Effector CD8-positive, alpha-beta T cell (primary cell): Measurements from ENCODE around the gene C1QTNF9.
"Not testable (repeated sequence)": the region's sequence is repeated elsewhere in the genome, so short reads cannot be mapped to it uniquely, and the experiment has no call there.

Experiments used
- DNase-seq: peaks from one replicate; lab custom pipeline; 2025; lab: John Stamatoyannopoulos, UW

Gene C1QTNF9

DNA sequence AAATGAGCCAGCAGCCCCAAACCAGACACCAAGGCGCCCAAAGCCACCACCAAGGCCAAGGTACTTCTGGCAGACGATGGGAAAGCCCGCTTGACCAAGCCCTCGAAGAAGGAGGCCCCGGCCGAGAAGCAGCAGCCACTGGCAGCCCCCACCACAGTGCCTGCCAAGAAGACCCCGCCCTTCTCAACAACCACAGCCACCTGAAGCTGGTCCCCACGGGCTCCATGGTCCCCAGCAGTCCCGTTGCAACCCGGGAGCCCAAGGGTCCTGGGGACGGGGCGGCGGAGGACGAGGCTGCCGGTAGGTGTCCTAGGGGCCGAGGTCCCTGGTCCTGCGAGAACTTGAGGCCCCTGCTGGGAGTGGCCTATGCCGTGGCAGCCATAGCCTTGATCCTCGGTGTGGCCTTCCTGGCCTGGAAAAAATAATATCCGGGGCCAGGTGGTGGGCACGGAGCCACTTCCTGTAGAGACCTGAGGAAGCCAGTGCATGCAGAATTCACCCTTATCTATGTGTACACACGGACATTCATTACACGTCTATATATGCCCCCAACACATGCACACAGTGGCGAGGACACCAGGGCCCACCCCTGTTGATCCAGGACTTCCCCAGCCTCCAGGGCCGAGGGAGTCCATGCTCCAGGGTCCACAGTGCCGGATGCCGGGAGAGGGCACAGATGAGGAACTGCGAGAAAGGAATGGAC lies 13.8 kb downstream of the C1QTNF9 start:
- DNase-seq, result no peak

DNA sequence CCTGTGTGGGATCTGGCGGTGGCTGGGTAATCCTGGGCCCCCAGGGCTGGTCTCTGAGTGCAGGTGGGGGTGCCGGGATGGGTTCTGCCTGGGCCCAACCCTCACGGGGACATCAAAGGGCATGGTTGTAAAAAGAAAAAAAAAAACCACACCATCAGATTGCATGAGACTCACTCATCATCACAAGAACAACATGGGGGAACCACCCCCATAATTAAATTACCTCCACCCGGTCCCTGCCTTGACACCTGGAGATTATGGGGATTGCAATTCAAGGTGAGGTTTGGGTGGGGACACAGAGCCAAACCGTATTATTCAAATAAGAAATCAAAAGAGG lies 14.3 kb downstream of the C1QTNF9 start:
- DNase-seq, result no peak

DNA sequence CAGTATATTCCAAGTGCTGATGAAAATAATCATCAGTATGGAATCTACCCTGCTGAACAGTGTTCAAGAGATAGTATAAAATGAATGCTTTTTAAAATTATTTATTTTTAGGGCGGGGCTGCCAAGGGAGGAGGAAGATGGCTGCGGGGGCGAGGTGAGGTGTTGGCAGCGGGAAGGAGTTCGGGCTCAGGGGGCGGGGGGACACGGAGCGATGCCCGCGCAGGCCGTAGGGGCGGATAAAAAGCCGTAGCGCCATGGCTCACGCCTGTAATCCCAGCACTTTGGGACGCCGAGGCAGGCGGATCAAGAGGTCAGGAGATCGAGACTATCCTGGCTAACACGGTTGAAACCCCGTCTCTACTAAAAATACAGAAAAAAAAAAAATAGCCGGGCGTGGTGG lies 18.2 kb downstream of the C1QTNF9 start:
- DNase-seq, result not testable (repeated sequence)

DNA sequence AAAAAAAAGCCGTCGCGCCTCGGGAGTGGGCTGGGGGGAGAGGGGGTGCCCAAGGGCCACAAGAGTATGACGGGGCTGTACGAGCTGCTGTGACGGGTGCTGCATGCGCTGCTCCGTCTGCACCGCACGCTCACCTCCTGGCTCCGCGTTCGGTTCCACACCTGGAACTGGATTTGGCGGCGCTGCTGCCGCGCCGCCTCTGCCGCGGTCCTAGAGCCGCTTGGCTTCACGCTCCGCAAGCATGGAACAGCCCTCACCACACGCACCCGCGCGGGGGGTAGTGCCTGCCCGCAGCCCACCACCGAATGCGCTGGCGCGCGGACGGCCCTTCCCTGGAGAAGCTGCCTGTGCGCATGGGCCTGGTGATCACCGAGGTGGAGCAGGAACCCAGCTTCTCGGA lies 18.8 kb downstream of the C1QTNF9 start:
- DNase-seq, result no peak

DNA sequence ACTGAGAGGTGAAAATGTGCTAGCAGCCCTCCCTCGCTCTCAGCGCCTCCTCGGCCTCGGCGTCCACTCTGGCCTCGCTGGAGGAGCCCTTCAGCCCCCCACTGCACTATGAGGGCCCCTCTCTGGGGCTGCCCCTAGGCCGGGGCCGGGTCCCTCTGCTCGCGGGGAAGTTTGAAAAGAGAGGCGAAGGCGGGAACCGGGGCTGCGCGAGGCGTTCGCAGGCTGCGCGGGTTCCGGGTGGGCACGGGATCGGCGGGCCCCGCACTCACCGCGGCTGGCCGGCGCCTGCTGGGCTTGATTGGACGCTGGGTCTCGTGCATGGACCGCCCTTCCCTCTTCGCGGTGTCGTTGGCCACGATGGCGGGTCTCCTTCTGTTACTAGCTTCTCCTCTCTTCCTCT lies 29.3 kb downstream of the C1QTNF9 start:
- no peak for DNase-seq

DNA sequence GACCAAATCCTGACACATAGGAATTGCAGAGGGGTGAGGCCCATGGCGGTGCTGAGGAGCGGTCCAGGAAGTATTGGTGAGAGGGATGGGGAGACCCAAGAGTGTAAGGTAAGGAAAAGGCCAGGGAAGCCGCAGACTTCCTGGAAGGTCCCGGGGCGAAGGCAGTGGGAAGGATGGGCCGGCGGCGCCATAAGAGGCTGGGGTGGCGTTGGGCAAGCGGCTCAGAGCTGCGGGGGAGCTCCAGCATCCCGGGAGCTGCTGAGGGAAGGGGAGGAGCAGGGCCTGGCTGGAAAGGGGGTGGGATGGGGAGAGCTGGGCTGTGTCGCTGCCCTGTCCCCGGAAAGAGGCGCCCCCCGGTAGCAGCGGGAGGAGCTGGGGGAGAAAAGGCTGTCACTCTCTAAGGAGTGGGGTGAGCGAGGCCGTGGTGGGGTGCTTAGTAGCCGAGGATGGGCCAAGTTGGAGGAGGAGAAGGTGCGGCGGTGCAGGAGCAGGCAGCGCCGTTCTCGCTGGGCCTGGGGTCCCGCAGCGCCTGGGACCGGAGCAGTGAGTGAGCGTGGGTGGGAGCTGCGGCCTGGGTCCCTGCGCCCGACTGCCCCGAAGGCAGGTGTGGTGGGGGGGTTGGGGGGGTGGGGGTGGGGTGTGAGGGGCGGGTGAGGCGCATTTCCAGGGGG lies 30.7 kb downstream of the C1QTNF9 start:
- DNase-seq, result no peak

DNA sequence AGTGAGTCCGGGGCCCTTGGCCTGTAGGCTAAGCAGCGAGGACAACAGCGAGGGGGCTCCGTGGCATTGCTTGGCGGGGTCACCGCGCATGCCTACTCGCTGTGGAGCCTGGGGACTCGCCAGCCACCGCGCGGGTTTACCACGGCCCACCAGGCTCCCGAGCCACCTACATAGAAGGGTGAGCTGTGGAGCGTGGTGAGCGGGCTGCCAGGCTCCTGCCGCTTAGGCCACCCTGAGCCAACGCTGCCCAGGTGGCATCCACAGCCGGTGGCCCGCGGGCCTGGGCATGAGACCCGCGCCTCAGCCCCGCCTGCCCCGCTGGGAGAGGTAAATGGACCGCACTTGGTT lies 31.2 kb downstream of the C1QTNF9 start:
- no peak for DNase-seq

DNA sequence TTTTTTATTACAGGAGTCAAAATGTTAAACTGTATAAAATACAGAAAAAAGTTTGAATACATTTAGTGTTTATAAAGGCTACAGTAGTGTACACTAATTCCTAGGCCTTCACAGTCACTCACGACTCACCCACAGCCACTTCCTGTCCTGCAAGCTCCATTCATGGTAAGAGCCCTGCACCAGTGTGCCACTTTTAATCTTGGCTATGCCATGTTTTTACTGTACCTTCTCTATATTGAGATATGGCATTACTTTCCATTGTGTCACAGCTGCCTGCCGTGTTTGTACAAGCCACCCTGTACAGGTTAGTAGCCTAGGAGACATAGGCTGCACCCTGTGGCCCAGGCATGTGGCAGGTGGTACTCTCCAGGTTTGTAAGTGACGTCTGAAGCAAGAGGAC lies 32.1 kb downstream of the C1QTNF9 start:
- DNase-seq, result no peak

DNA sequence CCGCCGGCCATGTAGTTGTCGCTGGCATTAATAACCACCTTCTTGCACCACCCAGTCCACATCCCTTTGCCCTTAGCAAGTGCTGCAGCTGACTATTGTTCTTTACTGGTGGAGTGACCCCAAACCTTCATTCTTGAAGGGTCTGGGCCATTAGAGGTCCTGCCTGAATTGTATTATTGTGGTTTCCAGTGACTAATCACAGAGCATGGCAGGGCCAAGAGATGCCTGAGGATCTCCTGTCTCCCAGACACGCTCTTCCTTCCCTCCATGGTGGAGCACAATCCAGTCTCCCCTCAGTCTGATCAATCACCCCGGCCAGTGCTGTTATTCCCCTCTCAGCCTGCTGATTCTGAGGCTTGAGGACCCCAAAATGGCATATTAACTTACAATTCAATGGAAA lies 39.0 kb downstream of the C1QTNF9 start:
- DNase-seq, result no peak

DNA sequence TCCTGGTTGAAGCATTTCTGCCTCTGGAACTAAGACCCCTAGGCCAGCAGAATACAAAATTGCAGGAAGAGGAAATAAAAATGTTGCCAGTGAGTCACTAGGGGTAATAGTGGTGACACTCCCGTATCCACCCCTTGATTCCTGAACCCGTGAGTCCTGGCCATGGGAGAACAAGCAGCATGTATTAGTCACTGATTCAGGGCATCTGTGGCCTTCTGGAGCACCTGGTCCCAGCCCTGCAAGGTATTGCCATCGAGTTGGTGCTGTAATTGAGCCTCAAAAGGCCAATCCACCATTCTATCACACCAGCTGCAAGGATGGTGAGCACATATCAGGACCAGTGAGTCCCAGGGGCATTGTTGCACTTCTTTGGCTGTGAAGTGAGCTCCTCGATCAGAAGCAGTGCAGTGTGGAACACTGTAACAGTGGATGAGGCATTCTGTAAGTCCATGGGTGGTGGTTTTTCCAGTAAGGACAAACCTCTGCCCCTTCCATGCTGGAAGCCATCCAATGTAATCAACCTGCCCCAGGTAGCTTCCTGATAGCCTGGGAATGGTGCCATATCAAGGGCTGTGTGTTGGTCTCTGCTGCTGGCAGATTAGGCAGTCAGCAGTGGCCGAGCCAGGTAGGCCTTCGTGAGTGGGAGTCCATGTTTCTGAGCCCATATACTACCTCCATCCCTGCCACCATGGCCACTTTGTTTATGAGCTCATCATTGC lies 39.6 kb downstream of the C1QTNF9 start:
- DNase-seq, result no peak

DNA sequence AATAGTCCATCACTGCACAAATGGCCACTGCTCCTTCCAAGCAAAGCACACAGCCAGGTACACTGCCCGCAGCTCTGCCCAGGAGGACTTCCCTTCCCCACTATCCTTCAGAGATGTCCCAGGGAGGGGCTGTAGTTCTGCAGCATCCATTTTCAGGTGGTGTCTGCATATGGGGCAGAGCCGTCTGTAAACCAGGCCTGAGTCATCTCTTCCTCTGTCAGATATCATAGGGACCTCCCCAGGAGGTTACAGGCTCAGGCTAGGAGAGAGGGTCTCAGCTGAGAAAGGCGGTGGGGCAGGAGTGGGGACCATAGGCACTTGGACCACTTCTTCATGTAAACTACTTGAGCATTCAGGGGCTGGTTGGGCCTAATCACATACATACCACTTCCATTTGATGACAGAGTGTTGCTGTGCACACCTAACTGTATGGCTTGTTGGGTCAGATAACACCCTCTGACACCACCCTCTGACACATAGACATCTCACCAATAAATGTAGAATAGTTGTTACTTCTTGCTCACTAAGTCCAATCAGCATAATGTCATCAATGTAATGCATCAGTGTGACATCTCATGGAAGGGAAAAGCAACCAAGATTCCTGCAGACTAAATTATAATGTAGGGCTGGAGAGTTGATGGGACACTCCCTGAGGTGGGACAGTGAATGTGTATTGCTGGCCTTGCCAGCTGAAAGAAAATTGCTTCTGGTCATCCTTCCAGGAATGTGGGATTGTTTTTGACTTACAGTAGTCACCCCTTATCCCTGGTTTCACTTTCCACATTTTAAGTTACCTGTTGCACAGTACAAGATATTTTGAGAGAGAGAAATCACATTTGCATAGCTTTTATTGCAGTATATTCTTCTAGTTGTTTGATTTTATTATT lies 40.6 kb downstream of the C1QTNF9 start:
- DNase-seq, result not testable (repeated sequence)

DNA sequence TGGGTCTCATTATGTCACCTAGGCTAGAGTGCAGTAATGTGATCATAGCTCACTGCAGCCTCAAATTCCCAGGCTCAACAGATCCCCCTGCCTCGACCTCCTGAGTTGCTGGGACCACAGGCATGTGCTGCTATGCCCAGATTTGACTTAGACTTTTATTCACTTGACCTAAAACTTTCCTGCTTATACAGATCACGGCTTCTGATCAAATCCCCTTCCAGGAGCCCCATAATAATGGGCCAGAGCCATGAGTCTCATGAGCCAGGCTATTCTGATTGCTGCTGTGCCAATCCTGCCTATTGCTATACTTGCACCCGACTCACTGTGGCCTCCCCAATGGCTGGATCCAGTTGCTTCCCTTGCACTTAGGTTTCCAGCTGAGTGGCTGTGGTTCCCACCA lies 42.0 kb downstream of the C1QTNF9 start:
- no peak for DNase-seq

DNA sequence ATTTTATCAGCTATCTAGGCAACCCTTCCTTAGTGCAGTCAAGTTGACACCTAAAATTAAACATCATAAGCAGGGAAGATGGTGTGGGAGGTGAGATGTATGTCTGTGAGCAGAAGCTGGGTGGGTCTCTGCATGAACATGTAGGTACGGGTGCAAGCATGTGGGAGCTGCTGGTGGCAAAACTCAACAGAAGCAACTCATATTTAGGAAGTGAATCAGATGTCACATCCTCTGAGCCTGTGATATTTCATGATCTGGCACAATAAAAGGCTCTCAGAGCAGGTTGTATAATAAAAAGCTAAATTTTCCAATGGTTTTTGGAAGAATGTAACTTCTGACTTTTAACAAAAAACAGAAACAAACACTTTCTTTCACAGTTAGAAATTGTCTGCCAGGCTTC lies 44.4 kb downstream of the C1QTNF9 start:
- no peak for DNase-seq

DNA sequence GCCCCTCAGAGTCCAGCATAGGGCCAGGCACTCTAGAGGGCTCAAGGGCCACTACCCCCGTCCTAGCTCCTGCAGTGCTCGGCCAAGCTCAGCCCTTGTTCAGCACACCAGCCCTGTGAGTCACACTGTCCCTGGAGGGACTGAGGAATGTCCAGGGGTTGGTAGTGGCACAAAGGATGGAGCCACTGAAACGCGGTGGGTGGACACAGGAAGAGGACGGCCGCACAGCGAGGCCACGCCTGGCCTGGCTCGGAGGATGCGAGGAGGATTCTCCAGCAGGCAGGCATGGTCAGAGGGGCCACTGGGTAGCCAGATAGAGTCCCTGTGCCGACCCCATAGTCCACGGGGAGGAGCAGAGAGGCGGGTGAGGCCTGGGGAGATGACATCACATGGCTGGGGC lies 45.7 kb downstream of the C1QTNF9 start:
- DNase-seq, result no peak

DNA sequence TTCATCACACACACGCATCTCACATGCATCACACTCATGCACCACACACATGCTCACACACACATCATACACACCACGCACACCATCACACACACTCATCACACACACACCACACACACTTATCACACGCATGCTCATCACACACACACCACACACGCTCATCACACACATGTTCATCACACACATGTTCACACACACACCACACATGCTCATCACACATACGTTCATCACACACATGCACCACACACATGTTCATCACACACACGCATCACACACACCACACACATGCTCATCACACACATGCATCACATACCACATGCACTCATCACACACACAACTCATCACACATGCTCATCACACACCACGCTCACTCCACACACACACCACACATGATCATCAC lies 46.9 kb downstream of the C1QTNF9 start:
- DNase-seq, result no peak

DNA sequence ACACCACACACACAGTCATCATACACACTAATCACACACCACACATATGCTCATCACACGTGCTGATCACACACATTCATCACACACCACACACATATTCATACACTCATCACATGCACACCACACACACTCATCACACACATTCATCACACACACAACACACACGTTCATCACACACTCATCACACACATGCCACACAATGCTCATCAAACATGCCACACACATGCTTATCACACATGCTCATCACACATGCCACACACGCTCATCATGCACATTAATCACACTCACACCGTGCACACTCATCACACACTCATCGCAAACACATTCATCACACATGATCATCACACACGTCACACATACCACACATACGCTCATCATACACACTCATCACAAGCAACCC lies 47.5 kb downstream of the C1QTNF9 start:
- no peak for DNase-seq

DNA sequence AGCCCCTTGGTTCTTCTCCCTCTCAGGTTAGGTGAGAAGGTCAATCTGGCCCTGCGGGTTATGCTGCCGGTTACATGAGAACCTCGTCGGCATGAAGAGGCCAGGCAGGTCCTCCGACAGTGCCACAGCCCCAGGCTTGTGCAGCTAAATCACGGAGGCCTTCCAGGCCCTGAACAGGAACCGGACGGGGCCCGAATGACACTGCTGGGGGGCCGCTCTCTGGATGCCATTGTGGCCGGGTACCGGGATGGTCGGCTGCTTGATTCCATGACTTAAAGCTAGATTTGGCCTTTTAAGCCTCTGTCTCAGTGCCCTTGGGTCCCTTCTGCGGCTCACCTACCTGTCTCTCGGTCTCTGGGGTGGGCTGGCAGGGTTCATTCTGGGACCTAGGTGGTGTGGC lies 48.4 kb downstream of the C1QTNF9 start:
- DNase-seq, result no peak

DNA sequence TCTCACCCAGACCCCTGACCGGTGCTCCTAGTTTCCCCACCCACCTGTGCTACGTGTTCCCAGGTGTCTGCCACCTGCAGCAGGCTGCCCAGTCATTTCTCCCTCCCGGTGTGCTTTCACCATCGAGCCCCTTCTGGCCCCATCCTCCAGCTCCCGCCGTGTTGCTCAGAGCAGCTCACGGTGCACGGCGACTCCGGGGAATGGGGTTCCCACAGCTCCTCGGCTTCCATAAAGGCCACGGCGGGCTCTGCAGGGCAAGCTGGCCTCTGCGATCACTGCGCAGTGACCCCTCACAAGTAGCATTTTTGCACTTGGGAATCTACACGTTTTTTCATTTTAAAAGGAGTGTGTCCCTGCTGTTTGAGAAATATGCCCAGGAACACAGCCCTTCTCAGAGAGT lies 49.5 kb downstream of the C1QTNF9 start:
- DNase-seq, result not testable (repeated sequence)

DNA sequence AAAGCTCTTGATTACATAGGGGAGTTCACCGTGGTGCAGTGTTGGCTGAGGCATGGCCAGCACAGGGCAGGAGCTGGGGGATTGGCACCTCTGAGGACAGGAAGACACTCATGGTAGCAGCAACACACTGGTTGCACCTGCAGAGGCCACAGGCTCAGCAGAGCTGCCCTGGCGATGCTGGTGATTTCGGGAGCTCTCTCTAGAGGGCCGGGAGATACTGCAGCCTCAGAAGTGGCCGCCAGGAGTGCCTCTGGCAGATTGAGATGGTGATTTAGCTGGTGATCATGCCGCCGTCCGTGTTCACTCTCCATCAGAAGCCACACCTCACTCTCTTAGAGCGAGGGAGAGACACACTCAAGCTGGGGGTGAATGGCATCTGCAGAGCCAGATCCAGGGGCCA lies 49.9 kb downstream of the C1QTNF9 start:
- DNase-seq, result not testable (repeated sequence)

DNA sequence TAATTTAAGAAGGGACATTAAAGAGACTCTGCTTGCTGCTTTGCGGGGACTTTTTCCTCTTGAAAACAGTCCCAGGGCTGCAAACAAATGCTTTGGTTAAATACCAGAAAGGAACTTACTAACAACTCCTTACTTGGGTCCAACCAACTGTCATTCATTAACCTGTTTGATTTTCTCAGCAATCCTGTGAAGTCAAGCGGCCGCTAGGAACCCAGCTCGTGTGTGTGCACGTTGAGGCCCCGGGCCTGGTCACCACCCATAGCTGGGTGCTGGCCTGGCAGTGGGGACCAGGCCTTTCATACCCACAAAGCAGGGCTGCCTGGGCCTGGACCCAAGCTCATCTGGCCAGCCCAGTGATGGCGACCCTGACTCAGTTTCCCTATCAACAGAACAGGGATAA lies 50.7 kb downstream of the C1QTNF9 start:
- no peak for DNase-seq

DNA sequence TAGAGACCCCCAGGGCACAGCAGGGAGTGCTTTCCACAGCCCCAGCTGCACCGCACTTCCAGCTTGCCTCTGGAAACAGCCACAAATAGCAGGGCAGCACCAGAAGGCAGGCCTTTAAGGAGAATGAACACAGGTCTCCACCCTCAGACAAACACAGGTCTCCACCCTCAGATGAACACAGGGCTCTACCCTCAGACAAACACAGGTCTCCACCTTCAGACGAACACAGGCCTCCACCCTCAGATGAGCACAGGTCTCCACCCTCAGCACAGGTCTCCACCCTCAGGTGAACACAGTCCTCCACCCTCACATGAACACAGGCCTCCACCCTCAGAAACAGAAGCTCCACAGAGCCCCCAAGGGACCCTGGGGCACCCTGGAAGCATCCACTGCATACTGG lies 51.7 kb downstream of the C1QTNF9 start:
- DNase-seq, result no peak

DNA sequence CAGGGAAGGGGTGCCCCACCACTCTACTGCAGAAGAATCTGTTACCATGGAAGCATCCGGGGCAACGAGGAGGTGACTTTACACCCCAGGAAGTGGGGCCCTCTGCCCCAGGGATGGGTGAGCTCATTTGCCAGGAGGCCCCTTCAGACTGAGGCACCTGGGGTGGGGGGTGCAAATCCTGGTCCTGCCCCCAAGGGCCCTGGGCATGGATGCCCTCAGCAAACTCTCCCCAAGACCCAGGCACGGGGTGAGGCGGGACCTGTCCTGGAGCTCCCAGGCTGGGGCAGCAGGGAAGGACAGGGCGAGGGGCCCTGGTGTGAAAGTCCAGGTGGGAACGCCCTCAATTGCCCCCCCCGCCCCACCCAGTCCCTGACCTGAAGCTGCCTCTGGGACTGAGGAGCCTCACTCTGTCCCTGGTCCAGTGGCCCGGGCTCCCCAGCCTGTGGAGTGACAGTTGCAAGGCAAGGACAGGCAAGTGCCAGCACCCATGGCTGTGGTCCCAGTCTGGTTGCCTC lies 52.5 kb downstream of the C1QTNF9 start:
- no peak for DNase-seq
